Stimulated activated CD4-positive, alpha-beta T cell treated with anti-CD3 and anti-CD28 coated beads, TNF-alpha, amount 100 ng/mL, for 1 hour (primary cell): Measurements from ENCODE around the gene SARS2.
A peak's percentile ranks its signal among the peaks of the same experiment; 100 is the strongest.

Source experiments
- DNase-seq, 3 donors: peaks; one replicate each; pipeline ENCODE4 v3.0.0-alpha.2; 2020; ENCODE audit warnings: low read depth in 3 of 3, low spot score in 1 of 3

SARS2 gene

DNA sequence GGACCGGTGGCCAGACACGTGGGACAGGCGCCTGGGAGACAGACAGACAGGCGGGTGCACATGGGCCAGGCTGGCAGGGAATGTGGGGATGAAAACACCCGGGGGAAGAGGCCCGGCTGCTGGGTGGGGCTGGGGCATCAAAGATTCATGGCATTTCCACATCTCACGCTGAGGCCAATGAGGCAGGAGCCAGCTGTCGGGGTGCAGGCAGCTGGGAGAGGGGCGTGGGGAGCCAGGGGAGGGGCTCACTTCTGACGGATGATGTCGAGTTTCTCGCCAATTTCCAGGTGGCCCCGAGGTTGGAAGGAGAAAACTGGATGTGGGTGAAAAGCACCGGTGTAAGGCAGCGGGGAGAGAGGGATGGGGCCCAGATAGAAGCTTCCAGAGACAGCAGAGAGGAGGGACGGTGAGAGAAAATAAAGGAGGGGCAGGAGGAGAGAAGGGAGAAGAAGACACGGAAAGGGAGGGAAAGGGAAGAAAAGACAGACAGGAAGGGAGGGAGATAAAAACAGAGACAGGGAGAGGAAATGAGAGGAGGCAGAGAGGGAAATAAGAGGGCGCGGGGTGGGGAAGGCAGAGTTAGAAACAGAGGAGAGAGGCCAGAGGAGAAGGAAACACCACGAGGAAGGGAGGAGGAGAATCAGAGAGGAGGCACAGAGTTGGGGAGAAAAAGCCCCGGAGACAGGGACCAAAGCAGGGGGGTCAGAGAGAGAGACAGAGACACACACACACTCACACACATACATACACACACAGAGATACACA is 10.5 kb downstream of the SARS2 start:
- DNase-seq: no peak

DNA sequence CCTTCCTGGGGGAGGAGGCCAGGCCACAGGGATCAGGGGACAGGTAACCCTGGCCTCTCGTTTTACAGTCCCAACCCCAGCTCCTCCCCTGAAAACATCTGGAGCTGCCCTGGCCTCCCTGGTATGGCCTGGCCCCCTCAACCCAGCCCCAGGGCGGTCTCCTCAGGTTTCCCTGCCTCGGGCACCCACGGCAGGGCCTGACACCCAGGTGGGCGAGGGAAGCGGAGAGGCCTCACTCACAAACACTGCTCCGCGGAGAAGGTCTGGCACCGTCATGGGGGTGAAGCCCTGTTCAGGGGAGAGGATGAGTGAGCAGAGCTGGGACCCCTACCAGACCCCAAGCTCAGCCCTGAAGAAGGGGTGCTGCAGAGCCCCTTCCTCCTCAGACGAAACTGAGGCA is 12.0 kb downstream of the SARS2 start:
- DNase-seq: no peak

DNA sequence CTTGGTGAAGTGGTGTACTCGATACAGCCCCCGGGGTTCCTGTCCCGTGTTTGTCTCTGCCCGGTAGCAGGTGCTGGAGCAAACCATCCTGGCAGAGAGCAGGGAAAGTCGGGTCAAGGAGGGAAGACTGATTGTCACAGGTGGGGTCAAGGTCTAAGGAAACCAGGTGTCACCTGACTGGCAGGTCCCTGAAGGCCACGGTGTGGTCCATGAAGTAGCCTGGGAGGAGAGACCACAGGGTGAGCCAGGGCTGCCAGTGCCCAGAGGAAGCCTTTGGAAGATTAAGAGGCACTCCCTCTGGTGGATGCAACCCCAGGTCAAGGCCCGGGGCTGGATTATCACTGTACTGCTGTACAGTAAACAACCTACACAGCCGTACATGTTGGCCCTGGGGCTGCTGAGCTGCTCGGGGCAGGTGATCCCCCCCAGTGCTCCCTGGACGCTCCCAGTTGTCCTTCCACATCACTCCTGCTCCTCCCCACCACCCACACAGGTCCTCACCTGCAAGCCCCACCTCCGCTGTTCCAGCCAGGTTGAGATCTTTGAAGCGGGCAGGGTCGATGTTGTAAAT is 12.6 kb downstream of the SARS2 start:
- DNase-seq: no peak

DNA sequence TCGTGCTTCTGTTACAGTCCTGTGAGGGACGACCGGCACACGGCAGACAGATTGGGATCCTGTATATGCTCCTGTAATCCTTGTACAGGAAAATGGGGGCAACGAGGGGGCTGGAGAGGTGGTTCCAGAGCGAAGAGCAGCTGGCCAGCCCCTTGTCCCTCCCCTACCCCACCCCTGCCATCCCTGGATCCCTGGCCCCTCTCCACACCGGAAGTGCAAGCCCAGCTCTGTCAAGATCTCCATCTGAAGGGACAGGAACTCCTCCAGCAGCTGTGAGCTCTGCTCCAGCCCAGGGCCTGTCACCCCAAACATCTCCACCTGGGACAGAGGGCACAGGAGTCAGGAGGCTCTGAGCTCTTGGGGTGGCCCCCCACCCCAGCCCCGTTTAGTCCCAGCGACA is 13.0 kb downstream of the SARS2 start:
- DNase-seq: no peak

DNA sequence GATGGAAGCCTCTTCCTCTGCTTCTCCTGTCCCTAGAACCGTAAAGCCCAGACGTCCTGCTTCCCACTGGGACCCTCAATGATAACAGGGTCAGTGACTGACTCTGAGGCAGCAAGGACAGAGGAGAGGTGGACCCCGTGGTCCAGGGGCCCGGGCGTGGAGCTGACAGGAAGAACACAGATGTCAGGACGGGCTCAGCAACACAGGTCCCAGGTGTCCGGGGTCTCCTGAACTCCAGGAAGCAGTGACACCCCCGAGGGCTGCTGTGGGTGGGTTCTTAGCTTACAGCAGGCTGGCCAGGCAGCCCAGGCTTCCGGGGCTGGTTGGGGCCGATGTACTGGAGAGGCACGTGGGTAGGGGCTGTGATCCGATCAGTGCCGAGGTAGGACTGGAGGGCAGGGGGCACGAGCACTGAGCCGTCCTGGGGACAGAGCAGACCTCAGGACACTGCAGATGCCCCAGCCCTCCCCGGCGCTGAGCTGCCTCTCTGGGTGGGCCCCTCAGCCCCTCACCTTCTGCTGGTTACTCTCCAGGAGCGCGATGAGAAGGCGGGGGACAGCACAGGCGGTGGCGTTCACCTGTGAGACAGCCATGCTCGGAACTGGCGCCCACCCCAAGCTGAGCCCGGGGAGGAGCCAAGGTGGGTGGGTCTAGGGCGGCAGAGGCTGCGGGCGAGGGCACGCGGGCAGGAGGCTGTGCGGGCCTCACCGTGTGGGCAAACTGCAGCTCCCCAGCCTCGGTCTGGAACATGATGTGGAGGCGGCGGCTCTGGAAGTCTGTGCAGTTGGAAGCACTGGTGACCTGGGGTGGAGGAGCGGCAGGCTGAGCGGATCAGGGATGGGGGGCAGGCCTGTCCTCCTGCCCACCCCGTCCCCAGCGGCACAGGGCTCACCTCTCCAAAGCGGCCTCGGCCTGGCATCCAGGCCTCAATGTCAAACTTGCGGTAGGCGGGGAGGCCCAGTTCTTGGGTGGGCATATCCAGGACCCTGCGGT is 14.9 kb downstream of the SARS2 start:
- no peak for DNase-seq

DNA sequence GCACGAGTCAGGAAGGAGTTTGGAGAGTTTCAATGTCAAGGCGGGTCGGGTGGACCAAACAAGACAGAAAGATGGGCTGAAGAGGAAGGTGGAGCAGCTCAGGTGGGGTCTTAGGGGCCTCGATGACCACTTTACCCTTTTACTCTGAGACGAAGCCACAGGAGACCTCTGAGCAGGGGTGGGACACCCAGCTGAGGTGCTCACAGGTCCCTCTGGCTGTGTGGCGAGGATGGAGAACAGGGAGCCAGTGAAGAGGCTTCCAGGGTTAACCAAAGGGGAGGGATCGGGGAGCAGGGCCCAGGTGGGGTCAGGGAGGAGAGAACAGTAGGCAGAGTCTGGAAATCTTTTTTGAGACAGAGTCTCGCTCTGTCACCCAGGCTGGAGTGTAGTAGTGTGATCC is 16.6 kb downstream of the SARS2 start:
- DNase-seq: no peak

DNA sequence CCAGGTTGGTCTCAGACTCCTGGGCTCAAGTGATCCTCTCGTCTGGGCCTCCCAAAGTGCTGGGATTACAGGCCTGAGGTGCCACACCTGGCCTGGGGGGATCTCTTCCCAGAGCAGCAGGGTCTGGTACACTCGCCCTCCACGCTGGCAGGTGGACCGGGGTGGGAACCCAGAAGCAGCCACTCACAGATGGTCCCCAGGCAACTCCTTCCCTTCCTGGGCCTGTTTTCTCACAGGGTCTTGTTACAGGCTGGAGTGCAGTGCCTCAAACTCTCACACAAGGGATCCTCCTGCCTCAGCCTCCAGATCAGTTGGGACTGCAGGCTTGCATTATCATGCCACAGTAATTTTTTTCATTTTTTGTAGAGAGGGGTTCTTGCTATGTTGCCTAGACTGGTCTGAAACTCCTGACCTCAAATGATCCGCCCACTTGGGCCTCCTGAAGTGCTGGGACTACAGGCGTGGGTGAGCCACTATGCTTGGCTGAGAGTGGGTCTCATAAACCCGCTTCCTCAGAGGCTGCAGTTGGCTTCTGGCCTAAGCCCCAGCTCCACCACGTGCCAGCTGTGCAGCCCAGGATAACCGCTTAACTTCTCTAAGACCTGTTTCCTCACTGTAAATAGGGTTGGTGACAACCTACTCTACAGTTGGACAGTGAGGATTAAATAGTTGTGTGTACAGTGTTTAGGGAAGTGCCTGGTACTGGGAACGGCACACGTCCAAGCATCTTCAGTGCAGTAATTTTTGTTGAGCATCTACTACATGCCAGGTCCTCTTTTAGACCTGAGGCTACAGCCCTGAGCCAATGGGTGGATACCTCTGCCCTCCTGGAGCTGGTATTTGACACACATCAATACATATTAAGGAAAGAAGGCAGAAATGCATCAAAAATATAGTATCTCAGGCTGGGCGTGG is 17.7 kb downstream of the SARS2 start:
- DNase-seq: no peak

DNA sequence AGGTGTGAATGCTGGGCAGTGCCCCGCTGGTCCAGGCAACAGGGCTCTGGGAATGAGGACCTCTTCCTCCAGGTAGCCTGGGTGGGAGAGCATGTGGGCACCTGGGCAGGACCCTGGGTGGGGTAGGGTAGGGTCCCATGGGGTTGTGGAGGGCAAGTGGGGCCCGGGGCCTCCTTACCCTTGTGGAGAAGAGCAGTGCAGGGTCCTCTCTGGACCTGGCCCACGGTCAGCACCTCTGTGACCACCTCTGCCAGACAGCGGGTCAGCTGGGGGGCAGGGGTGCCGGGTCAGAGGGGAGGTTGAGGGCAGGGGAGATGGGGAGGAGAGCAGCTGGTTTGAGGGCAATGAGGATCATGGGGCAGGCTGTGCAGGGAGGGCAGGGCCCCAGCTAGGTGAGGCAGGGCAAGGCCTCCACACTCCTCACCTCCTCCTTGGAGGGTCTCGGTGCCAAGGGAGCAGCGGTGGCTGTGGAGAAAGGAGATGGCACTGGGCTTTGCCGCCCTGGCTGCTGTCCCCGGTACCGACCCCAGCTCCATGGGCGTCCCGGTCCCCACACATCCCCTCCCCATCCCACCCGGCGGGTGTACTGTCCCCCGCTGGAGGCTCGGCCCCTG is 19.1 kb downstream of the SARS2 start:
- no peak for DNase-seq

DNA sequence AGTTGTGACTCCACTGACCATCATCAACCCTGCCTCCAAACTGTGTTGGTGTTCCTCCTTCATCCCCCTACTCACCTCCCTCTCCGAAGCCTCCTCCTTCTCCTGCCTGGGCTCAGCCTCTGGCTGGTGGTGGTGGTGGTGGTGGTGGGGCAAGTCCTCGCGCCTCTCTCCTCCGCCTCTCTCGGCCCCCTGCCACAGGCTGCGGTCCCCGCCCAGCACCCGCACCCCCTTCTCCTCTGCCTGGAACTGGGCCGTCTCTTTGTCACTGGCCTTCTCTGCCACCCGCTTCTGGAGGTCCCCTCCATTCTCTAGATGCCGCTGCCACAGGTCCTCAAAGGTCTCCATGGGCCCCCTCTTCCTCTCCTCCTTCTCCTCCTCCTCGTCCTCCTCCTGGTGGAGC is 20.1 kb downstream of the SARS2 start:
- DNase-seq: no peak

DNA sequence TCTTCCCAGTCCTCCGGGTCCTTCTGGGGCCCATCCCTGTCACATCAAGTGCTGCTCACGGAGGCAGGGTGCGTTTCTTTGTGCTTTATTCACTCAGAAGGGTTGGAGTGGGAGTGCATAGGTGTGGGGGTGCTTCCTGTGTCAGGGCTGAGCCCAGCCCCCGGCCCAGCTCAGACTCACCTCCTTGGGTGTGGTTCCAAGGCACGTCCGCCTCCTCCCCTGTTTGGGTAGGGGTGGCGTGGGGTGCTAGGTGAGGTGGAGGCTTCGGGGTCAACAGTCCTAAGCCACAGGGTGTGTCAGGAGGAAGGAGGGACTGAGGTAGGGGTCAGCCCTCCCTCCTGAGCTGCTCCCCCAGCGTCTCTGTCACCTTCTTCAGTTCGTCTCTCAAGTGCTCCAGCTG is 21.7 kb downstream of the SARS2 start:
- DNase-seq: no peak

DNA sequence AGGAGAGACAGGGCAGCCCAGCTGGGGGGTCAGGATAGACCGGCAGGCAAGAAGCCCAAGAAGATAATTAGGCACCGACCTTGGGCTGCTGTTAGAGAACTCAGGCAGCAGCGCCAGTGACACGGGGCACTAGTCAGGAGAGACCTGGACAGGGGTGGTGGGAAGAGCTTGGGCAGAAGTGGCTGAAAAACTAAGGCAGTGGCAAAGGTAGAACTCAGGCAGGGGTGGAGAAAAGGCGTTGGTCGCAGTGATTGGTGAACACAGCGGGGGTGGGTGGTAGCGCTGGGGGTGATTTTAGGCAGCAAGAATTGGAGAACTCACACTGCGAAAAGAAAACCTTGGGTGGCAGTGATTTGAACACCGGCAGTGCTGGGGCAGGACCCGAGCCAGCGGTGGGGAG is 22.9 kb downstream of the SARS2 start:
- no peak for DNase-seq

DNA sequence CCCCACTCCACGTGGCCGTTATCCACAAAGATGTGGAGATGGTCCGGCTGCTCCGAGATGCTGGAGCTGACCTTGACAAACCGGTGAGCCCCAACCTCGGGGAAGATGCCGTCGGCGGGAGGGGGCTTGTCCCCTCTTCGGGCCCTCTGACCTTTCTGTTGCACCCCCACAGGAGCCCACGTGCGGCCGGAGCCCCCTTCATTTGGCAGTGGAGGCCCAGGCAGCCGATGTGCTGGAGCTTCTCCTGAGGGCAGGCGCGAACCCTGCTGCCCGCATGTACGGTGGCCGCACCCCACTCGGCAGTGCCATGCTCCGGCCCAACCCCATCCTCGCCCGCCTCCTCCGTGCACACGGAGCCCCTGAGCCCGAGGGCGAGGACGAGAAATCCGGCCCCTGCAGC is 23.3 kb downstream of the SARS2 start:
- no peak for DNase-seq

DNA sequence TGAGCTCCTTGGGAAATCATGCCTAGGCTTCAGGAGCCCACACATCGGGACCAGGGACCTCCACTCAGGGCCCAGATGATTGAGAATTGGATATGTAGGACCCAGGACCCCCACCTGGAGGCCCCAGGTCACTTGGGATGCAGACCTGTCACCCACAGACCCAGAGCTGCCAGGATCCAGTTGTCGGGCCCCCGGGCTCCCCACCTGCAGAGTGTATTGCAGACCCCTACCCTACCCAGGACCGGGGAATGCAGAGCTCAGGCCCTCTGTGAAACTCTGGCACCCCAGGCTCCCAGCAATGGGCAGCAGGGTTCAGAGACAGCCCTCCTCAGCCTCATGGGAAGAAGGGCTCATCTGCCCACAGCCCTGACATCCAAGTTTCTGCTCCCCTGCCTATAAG is 24.9 kb downstream of the SARS2 start:
- DNase-seq: no peak

DNA sequence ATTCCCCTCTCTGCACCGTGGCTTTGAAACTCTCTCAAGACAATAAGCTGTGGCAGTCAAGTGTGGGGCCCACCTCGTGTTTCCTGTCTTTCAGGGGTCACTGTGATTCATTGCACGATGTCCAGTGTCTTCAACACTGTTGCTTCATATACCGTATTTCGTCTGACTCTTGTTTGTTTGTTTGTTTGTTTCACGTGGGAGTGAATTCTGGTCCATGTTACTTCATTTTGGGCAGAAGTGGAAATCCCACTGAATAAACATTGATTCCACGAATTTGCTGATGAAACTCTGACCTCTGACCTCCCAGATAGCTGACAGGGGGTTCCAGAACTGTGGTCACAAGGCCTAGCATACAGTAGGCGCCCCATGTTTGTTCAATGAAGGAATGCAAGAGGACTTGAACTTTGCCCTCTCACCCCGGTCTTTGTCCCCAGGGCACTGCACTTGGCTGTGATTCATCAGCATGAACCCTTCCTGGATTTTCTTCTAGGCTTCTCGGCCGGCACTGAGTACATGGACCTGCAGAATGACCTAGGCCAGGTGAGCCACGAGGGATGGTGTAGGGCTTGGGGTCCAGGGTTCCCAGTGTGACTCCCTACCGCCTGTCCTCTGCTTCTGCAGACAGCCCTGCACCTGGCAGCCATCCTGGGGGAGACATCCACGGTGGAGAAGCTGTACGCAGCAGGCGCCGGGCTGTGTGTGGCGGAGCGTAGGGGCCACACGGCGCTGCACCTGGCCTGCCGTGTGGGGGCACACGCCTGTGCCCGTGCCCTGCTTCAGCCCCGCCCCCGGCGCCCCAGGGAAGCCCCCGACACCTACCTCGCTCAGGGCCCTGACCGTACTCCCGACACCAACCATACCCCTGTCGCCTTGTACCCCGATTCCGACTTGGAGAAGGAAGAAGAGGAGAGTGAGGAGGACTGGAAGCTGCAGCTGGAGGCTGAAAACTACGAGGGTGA is 25.7 kb downstream of the SARS2 start:
- no peak for DNase-seq

DNA sequence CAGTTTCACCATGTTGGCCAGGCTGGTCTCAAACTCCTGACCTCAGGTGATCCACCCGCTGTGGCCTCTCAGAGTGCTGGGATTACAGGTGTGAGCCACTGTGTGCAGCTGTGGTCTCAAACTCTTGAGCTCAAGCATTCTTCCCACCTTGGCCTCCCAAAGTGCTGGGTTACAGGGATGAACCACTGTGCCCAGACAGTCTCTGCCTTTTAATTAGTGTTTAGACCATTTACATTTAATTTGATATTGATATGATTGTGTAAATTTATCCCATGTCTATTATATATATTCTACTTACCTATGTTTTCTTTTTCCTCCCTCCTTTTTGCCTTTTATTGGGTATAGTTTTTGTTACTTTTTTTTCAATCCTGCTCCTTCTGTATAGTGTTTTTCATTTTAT is 28.9 kb downstream of the SARS2 start:
- no peak for DNase-seq

DNA sequence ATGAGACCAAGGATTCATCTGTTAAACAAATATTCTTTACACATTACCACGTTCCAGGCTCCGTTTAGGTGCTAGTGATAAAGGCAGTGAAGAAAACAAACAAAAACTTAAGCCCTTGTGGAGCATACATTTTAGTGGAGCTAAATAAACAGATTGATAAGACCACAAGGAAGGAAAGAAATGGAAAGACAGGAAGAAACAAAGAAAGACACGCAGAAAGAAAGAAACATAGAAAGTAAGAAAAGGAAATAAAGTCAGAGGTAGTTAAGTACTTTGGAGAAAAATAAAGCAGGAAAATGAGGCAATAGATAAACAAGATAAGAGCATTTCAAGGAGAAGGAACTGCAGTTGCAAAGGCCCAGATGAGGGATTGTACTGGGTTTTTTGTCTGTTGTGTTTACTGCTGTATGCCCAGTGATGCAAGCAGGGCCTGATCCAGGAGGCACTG is 29.8 kb downstream of the SARS2 start:
- no peak for DNase-seq

DNA sequence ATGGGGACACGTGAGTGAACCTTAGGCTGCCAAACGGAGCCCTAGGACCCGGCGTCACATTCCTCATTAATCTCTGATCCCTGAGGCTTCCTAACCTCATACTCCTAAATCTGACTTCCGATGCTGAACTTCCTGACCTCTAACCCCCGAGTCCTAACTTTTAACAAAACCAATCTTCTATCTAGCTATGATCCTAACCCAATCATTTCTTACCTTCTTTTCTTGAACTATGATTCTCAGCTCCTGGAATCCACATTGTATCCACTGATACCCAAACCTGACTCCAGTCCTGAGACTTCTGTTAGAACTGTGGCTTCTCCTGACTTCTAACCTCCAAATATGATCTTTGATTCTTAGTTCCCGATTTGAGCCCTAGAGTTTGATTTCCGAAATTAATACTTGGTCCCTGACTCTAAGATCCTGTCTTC is 30.3 kb downstream of the SARS2 start:
- DNase-seq: no peak

DNA sequence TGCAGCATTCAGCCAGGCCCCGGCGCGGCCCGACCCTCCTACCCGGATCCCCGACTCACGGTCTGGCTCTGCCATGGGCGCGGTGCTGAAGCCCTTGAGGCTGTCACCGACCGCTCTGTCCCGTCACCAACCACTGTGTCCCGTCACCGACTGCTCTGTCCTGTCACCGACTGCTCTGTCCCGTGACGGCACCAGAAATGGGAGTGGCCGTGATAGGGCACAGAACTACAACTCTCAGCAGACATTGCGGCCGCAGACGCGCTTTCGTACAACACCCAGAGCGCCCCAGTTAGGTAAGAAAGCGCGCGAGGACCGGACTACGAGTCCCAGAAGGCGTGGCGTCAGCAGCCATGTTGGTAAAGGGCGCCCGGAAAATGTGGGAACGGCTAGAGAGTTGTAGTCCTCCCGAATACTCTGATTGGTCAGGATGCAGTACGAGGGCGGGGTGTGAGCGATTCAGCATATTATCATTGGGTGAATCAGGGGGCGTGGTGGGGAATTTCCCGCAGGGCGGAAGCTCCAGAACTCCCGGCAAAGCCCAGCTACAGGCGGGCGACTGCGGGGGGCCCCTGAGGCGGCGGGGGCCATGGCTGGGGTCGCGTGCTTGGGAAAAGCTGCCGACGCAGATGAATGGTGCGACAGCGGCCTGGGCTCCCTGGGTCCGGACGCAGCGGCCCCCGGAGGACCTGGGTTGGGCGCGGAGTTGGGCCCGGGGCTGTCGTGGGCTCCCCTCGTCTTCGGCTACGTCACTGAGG is 30.9 kb downstream of the SARS2 start, which contains the start of the genes NFKBIB and SIRT2:
NFKBIB (plus strand) TSS at position 523 of the 755 bp plus-strand sequence; CDS start at position 587, 64 bp downstream.
SIRT2 (minus strand) TSS at position 172 of the 755 bp plus-strand sequence; CDS start at position 75, 97 bp downstream.
- DNase-seq: peak; percentile 89 to 97 (median 97)
